NCI-H2081 (cell line): ENCODE data around the gene ABCD1.
"Not testable (repeated sequence)": the region's sequence is repeated elsewhere in the genome, so short reads cannot be mapped to it uniquely, and the experiment has no call there.

Experiments used
- DNase-seq, 2 experiments: peaks; one replicate each; lab custom pipeline; 2025; lab: John Stamatoyannopoulos, UW

ABCD1 gene

DNA sequence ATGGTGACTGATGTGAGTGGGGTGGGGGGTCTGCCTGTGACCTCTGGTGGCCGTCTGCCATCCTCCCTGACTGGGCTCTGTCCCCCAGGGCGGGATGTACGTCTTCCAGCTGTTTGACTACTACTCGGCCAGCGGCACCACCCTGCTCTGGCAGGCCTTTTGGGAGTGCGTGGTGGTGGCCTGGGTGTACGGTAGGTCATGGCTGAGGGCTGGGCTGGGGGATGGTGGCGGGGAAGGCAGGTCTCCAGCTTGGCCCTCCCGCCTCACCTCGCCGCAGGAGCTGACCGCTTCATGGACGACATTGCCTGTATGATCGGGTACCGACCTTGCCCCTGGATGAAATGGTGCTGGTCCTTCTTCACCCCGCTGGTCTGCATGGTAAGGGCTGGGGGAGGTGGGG is 30.4 kb upstream of the ABCD1 start:
- not testable (repeated sequence) for DNase-seq

DNA sequence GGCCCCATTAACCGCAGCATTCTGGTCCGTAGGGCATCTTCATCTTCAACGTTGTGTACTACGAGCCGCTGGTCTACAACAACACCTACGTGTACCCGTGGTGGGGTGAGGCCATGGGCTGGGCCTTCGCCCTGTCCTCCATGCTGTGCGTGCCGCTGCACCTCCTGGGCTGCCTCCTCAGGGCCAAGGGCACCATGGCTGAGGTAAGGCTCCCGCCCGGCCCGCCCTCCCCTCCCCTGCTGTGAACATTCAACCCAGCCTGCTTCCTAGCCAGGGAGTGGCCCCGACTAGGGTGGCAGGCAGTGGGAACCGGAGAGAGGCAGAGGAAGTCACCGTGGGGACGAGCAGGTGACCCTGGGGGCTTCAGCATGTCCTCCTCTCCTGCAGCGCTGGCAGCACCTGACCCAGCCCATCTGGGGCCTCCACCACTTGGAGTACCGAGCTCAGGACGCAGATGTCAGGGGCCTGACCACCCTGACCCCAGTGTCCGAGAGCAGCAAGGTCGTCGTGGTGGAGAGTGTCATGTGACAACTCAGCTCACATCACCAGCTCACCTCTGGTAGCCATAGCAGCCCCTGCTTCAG is 29.9 kb upstream of the ABCD1 start:
- no peak for DNase-seq

DNA sequence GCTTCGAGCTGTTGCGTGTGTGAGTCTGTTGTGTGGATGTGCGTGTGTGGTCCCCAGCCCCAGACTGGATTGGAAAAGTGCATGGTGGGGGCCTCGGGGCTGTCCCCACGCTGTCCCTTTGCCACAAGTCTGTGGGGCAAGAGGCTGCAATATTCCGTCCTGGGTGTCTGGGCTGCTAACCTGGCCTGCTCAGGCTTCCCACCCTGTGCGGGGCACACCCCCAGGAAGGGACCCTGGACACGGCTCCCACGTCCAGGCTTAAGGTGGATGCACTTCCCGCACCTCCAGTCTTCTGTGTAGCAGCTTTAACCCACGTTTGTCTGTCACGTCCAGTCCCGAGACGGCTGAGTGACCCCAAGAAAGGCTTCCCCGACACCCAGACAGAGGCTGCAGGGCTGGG is 28.6 kb upstream of the ABCD1 start:
- DNase-seq = no peak

DNA sequence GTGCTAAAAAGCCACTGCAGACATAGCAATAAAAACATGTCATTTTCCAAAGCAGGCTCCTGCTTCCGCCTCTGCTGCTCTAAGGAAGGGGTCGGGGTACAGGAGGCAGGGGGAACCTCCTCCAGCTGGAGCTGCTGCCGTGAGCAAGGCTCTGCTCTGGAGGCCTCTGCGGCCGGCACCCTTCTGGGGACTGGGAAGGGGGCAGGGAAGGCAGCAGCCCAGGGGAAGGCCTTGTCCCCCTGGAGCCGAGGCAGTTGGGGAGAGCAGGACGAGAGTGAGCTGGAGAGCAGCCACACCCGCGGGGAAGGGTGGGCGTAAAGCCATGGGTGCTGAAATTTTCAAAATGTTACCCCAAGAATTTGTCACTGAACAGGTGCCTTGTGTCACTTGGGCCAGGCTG is 28.1 kb upstream of the ABCD1 start:
- DNase-seq = not testable (repeated sequence)

DNA sequence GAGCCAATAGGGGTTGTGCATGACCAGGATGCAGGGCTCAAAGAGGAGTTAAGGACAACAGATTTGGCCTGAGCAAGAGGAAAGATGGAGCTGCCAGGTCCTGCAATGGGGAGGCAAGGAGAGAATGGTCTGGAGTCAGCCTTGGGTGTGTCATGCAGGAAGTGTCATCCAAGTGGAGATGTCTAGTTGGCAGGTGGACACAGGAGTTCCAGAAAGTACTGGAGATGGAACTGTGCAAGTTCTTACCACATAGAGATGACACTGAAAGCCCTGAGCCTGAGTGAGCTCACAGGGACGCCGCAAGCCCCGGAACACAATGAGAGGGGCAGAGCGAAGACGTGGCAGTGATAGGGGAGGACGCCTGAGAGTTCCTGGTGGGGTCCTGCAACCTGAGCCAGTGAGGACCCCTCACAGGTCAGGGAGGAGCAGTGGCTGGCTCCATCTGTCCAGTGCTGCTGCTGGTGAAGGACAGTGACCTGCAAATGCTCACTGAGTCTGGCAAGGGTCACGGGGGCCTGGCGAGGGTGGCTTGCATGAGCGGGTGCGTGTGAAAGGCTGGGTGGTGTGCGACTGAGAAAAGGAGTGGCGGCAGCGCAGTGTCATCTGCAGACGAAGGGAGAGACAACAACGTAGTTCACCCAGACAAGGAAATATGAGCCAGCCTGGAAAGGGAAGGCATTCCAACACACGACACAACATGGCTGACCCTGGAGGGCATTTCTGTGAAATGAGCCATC is 27.5 kb upstream of the ABCD1 start:
- DNase-seq = not testable (repeated sequence)

- no peak for DNase-seq
Measured at GRCh38 chrX:153697924-153698865, 26.5 kb upstream of the ABCD1 start.

- not testable (repeated sequence) for DNase-seq
Measured at GRCh38 chrX:153699210-153699783, 25.4 kb upstream of the ABCD1 start.

GRCh38 chrX:153699784-153700371 is 24.8 kb upstream of the ABCD1 start:
- DNase-seq = not testable (repeated sequence)

GRCh38 chrX:153700376-153700945 is 24.2 kb upstream of the ABCD1 start:
- DNase-seq = no peak

DNA sequence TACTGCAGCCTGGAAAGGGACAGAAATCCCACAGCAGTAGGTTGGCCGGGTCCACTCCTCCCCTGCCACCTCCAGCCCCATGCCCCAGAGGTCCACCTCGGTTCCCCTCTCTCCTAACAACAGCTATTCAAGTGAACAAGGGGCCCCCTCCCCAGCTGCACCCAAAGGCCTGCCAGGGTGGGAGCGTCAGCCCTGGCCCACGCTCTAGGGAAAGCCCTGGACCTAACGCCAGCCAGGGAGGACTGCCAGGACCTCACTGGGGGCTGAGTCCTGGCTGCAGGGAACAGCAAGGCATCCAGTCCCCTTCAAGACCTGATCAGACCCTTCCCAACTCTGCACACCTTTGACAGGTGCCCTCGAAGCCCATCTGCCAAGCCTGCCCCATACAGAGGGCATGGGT is 23.7 kb upstream of the ABCD1 start:
- DNase-seq = no peak

DNA sequence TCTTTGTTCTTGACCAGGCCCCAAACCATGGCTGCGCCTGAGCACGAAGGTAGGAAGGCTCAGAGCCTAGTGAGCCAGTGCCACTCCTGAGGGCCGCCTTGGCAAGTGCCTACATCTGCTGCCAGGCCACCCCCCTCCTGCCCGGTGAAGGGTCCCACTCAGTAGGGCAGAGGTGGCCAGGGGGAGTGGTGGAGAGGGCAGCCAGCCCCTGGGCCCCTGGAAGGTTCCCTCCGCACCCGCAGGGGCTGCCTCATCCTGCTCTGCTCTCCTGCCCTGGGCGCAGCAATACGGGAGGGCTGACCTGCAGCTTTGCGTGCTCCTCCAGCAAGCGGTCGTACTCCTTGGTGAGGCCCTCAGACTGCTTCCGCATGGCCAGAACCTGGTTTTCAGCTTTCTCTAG is 22.9 kb upstream of the ABCD1 start:
- no peak for DNase-seq

DNA sequence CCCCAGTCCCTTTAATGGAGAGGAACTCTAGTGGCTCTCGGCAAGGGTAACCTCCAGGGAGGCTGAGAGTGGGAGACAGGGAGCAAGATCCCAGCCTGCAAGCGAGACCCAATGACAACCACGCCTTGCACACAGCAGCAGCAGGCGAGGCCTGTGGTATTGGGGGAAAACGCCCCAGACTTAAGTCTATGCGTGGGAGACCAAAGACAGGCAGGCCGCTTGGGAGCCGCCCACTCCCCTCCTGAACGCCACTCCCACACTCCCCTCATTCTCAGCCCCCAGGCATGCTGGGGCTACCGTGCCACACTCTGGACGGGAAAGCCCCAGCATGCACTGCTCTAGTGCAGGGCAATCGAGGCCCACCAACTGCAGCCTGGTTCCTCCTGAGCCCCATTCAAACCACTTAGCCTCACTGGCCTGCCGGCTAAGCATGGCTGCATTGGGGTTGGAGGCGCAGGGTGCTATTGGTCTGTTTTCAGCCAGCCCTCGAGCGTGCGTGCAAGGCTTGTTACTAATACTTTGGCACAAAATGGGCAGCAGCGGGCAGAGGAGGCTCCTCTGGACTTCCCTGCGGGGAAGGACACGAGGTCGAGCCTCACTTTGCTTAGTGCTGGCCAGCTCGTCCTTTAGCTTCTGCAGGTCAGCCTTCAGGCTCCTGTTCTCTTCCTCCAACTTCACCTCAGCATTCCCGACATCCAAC is 22.2 kb upstream of the ABCD1 start:
- DNase-seq = no peak

DNA sequence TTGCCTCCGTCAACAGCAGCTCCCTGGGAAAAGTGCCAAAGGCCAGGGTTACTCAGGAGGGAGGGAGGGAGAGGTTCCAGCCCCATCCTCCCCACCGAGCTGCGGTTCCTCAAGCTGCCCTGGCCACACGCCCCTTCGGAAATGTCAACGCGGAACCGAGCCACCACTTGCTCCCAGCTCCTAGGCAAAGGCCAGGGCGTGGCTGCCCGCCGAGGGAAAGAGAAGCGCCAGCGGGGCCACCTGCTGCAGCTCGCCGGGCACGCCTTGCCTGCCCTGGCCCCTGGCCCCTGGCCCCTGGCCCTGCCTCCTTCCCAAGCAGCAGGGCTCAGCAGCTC is 21.7 kb upstream of the ABCD1 start:
- DNase-seq = no peak

DNA sequence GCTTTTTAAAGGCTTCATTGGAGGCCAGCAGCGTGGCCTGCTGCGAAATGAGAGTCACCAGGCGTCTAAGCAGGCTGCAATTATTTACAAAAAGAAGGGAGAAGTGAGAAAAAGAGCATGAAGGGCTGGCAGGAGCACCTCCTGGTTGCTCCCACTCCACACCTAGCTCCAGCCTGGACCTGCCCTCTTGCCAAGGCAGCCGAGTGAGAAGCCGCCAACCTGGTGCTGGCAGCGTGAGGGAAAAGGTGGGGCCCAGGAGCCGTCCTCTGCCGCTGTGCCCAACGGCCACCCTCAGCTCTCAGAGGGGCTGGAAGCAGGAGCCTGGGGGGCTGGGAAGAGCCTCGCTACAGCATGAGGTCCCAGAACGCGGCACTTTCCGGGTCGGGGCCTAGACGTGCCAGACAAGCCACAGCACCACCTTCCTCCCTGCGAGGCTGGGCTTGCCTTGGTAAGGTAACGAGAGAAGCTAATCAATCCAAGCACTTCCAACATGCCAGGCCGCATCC is 20.6 kb upstream of the ABCD1 start:
- DNase-seq = no peak

DNA sequence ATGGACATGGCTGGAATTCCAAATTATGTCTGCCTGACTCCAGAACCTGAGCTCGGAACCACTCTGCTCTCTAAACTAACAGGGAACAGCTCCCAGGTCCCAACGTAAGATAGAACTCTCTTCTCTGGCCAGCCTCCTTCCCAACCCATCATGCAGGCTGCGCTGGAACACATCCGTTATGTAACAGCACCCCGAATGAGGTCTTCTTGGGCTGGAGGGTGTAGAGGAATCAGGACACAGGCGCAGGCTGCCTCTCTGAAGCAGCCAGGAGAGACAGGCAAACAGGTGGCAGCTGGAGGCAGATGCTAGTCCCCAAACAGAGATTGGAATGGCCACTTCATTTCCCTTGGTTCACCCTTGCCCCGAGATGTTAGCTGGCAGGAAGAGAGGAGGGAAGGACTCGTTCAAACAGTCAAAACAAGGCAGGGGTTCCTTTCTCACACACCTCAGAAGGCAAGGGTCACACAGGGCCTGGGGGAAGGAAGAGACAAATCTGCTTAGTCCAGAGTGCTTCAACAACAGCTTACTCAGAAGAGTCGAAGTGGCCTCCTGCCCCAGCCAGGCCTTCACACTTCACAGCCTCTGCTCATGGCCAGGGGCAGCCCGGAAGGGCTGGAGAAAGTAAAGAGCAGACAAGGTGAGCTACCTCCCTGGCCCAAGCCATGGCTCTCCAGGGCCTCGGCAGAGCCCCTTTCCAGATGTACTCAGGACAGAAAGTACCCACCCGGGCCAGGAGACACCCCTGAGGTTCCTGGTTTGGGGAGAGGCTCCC is 19.8 kb upstream of the ABCD1 start:
- not testable (repeated sequence) for DNase-seq

GRCh38 chrX:153705403-153706060 is 19.1 kb upstream of the ABCD1 start:
- DNase-seq = not testable (repeated sequence)

DNA sequence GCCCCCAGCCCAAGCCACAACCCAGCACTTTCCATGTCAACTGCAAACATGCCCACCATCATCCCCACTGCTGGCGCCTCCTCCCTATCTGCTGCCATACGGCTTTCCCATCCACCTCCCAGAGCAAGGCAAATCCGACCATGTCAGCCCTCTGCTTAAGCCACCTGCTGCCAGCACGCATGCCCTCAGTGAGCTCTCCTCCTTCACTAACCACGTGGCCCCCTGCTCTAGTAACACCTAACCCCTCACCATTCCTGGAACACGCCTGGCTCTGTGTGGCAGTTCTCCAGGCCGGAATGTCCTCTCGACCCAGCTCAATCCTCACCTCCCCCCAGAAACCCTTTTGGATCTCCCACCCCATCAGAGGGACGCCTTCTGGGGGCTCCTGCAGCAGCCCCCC is 17.9 kb upstream of the ABCD1 start:
- no peak for DNase-seq

DNA sequence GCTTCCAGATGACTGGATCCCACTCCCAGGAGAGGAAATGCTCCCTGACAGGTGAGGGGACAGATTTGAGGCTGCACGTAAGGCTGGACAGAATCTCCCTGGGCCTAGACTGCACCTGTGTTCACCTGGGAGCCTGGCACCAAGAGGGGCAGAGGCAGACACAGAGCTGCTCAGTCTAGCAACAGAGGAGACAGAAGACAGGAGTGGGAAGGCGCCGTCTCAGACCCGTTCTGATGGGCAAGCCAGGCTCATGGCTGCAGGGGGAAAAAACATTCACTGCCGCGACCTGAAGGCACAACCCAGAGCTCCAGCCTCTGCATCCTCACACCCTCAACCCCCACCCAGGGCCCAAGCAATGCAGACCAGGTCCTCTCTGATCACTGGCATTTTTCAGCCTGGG is 17.2 kb upstream of the ABCD1 start:
- no peak for DNase-seq

DNA sequence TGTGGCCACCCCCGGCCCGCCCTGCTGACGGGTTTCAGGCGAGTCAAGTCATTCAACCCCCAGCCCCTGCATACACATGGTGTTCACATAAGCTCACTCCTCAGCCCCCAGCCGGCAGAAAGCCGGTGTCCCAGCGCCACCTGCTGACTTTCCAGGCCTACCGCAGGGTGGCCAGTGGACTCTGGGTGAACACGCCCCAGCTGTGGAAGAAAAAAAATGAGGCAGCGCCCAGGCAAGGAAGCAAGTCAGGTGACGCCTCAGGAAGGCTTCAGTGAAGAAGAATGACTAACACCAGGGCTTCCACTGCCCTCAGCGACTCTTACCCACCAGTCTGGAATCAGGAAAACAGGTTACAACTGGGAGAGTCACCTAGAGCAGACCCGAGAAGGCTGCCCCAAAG is 16.2 kb upstream of the ABCD1 start:
- DNase-seq = peak; percentile 22 to 36
